Panc1 (cell line): ENCODE measurements around the gene TMSB10. TPM values are rescaled to one million over a fixed set of nuclear protein-coding genes. Genes with fewer than 3 reads are reported as not detected.
A peak's percentile ranks its signal among the peaks of the same experiment; 100 is the strongest.

Experiments used
- ATAC-seq: fragments of 200-7000 bp; cut with Tn5 transposase; 2 replicates; pipeline ENCODE4 v1.9.1; 2020; ENCODE audit warnings: mild to moderate bottlenecking, moderate library complexity
- BruUV-seq: library from RNA; stranded (reverse); fragments of 400-500 nt; replicated peaks from 2 replicates; lab custom pipeline; 2021; lab: Mats Ljungman, UMichigan
- CTCF ChIA-PET: fragments of 300-600 bp; sonication (Branson Sonifier 250); formaldehyde crosslinking; loops from one replicate; lab custom pipeline; 2022; ENCODE audit warnings: antibody characterized with exemption; lab: Charles Lee
- POLR2A ChIA-PET: fragments of 300-600 bp; sonication (Branson Sonifier 250); formaldehyde crosslinking; loops from one replicate; lab custom pipeline; 2022; ENCODE audit warnings: antibody characterized with exemption; lab: Charles Lee
- DNase-seq: peaks from one replicate; pipeline ENCODE4 v3.0.0-alpha.2; 2010; ENCODE audit warnings: low read depth, low spot score
- H3K27ac ChIP-seq: 2 replicates; pipeline ENCODE4 v1.5.1; 2011; ENCODE audit warnings: mild to moderate bottlenecking, low read length, inconsistent platforms
- H3K27me3 ChIP-seq: fragments of 200-500 bp; sonication (Bioruptor generic); 2 replicates; pipeline ENCODE4 v1.6.0; 2014; ENCODE audit warnings: low read length, inconsistent platforms; ENCODE audit not compliant: control insufficient read depth, insufficient read depth
- H3K36me3 ChIP-seq: fragments of 200-500 bp; sonication (Bioruptor generic); 2 replicates; pipeline ENCODE4 v1.5.1; 2014; ENCODE audit warnings: inconsistent platforms, mild to moderate bottlenecking, low read length, moderate library complexity; ENCODE audit not compliant: control insufficient read depth, insufficient read depth
- H3K4me1 ChIP-seq: 2 replicates; pipeline ENCODE4 v1.5.1; 2011; ENCODE audit warnings: inconsistent platforms, mild to moderate bottlenecking, low read length, moderate library complexity; ENCODE audit not compliant: control insufficient read depth, insufficient read depth
- H3K4me3 ChIP-seq, 2 experiments: 2 replicates each; pipeline ENCODE4 v1.5.1; 2011 to 2012; ENCODE audit warnings: low read depth in 2 of 2, low read length in 2 of 2, mild to moderate bottlenecking in 2 of 2, inconsistent platforms in 1 of 2, moderate library complexity in 1 of 2
- H3K9me3 ChIP-seq: fragments of 200-500 bp; sonication (Bioruptor generic); 2 replicates; pipeline ENCODE4 v1.5.1; 2014; ENCODE audit warnings: low read depth, mild to moderate bottlenecking, inconsistent platforms, low read length, moderate library complexity; ENCODE audit not compliant: control insufficient read depth, insufficient read depth
- POLR2AphosphoS5 ChIP-seq: IDR thresholded peaks from 2 replicates; pipeline ENCODE4 v1.6.1; 2012; ENCODE audit warnings: mild to moderate bottlenecking, low read depth, low read length, moderate library complexity
- SIN3A ChIP-seq: IDR thresholded peaks from 2 replicates; pipeline ENCODE4 v1.6.1; 2012; ENCODE audit warnings: low read depth, mild to moderate bottlenecking, low read length, moderate library complexity, borderline replicate concordance; ENCODE audit not compliant: insufficient read depth
- TCF7L2 ChIP-seq: IDR thresholded peaks from 2 replicates; pipeline ENCODE4 v1.6.1; 2011; ENCODE audit warnings: mild to moderate bottlenecking, low read depth, low read length, inconsistent platforms
- in situ Hi-C: cut with HindIII; loops from 2 replicates; pipeline ENCODE4 v1.10.0; 2016; ENCODE audit warnings: low sequenced_read_pairs, low pct_unique_long_range_greater_than_20kb
- intact Hi-C: fragments of 100-400 bp; cut with micrococcal nuclease; formaldehyde crosslinking; loops from one replicate; pipeline ENCODE4 v1.10.0; 2022; ENCODE audit not compliant: unreplicated experiment
- total RNA-seq: library from RNA; stranded (reverse); gene quantifications from one replicate; pipeline ENCODE4 v1.2.1, GENCODE V29; 2021; ENCODE audit not compliant: unreplicated experiment
- TF ChIP-seq, protein P1 (sequence below): fragments of 450-650 bp; IDR thresholded peaks from 2 replicates; pipeline ENCODE4 v1.5.1; 2017; ENCODE audit warnings: mild to moderate bottlenecking
- TF ChIP-seq, protein P2 (sequence below), 2 experiments: IDR thresholded peaks; 2 replicates each; pipeline ENCODE4 v1.6.1; 2011 to 2012; ENCODE audit warnings: low read depth in 2 of 2, control low read depth in 1 of 2, low read length in 1 of 2, mild to moderate bottlenecking in 1 of 2, moderate library complexity in 1 of 2; ENCODE audit not compliant: insufficient read depth in 1 of 2

Gene TMSB10
- total RNA-seq, 1 experiment from 2014 or later: 1,916 TPM

DNA sequence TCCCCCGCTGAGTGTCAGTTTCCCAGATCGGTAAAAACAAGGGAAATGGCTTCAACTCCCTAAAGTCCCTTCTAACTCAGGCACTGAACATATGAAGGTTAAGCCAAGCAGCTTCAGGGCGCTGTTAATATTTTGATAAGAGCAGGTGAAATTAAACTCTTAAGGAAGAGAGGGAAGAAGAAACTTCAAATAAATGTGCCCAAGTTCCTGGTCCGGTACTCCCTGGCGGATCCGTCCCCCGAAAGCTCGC, 25.1 kb upstream of the TMSB10 start:
- H3K27me3 ChIP-seq: peaks cover 21% of the 10 kb centered on the region
- intact Hi-C loops (loop anchor here (5.0 kb wide), 1 partner anchor 383 kb away; no protein-coding TSS in a partner anchor), in situ Hi-C loops (no loop called here)
- ATAC-seq (no peak; the same call in 1 of the 2 replicates), DNase-seq (no peak)
- H3K27ac ChIP-seq: no peak overlapping the region
- no peak for TF ChIP-seq TCF7L2
- TF ChIP-seq, protein P1, sequence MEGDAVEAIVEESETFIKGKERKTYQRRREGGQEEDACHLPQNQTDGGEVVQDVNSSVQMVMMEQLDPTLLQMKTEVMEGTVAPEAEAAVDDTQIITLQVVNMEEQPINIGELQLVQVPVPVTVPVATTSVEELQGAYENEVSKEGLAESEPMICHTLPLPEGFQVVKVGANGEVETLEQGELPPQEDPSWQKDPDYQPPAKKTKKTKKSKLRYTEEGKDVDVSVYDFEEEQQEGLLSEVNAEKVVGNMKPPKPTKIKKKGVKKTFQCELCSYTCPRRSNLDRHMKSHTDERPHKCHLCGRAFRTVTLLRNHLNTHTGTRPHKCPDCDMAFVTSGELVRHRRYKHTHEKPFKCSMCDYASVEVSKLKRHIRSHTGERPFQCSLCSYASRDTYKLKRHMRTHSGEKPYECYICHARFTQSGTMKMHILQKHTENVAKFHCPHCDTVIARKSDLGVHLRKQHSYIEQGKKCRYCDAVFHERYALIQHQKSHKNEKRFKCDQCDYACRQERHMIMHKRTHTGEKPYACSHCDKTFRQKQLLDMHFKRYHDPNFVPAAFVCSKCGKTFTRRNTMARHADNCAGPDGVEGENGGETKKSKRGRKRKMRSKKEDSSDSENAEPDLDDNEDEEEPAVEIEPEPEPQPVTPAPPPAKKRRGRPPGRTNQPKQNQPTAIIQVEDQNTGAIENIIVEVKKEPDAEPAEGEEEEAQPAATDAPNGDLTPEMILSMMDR: no peak
- TF ChIP-seq, protein P2, sequence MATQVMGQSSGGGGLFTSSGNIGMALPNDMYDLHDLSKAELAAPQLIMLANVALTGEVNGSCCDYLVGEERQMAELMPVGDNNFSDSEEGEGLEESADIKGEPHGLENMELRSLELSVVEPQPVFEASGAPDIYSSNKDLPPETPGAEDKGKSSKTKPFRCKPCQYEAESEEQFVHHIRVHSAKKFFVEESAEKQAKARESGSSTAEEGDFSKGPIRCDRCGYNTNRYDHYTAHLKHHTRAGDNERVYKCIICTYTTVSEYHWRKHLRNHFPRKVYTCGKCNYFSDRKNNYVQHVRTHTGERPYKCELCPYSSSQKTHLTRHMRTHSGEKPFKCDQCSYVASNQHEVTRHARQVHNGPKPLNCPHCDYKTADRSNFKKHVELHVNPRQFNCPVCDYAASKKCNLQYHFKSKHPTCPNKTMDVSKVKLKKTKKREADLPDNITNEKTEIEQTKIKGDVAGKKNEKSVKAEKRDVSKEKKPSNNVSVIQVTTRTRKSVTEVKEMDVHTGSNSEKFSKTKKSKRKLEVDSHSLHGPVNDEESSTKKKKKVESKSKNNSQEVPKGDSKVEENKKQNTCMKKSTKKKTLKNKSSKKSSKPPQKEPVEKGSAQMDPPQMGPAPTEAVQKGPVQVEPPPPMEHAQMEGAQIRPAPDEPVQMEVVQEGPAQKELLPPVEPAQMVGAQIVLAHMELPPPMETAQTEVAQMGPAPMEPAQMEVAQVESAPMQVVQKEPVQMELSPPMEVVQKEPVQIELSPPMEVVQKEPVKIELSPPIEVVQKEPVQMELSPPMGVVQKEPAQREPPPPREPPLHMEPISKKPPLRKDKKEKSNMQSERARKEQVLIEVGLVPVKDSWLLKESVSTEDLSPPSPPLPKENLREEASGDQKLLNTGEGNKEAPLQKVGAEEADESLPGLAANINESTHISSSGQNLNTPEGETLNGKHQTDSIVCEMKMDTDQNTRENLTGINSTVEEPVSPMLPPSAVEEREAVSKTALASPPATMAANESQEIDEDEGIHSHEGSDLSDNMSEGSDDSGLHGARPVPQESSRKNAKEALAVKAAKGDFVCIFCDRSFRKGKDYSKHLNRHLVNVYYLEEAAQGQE (IDR thresholded peaks at IDR 0.05; ENCODE audit: insufficient read depth in 1 of 2, low read depth in 2 of 2, low read length in 1 of 2): no peak
- TF ChIP-seq POLR2AphosphoS5: no peak
- TF ChIP-seq SIN3A: no peak
- no TSS peak for BruUV-seq
- H3K36me3 ChIP-seq: no peaks in the 10 kb centered on the region
- ChIA-PET CTCF (no interaction called here), POLR2A (no interaction called here)
- H3K9me3 ChIP-seq: no peaks in the 10 kb centered on the region
- H3K4me3 ChIP-seq: peak overlapping the region; percentile 46 to 78
- H3K4me1 ChIP-seq: peaks cover 12% of the 10 kb centered on the region

DNA sequence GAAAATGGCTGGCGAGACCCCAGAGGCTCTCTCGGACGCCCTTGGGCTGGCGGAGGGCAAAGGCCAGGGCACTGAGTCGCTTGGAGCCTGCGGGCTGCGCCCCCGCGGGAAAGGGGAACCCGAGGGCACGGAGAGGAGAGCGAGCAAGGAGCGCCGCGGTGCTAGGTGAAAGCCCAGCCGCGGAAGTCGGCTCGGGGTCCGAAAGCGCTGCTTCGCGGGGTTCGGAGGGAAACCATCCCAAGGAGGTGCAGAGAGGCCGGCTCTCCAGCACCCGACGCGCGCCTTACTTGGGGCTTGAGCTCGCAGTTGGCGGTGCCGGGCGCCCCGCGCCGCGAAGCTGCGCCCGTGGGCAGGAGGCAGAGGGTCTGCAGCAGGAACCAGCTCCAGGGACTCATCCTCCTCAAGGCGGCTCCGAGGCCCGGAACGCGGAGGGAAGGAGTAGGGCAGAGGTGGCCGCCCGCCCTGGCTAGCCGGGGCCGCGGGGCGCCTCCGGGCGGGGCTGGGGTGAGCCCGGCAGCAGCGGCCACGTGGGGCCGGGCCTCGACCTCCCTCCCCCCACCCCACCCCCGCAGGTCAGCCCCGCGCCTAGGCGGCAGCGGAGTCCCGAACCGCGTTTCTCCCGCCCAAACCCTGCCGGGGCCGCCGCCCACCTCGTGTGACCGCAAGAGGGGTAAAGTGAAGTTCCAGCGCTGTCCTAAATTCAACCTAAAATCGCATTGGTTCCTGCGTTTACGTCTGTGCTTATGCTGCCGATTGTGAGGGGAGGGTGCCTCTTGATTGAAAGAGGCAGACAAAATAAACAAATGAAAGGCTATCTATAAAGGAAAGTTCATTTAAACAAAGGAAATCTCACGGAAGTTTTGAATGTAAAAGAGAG, 24.6 kb upstream of the TMSB10 start, which contains the start of gene TRABD2A:
Gene TRABD2A (minus strand): TSS at position 440 of the 877 bp plus-strand sequence. CDS start 45 bp downstream, at position 395.
- in situ Hi-C loops (no loop called here), intact Hi-C loops (loop anchor here (5.0 kb wide), 1 partner anchor 384 kb away; no protein-coding TSS in a partner anchor)
- Histone ChIP-seq H3K4me3 (peak within 1 kb of the TSS; percentile 46 to 78), H3K27me3 (peaks cover 21% of the 10 kb centered on the region), H3K27ac (no peak within 1 kb of the TSS), H3K9me3 (no peaks in the 10 kb centered on the region), H3K36me3 (no peaks in the 10 kb centered on the region), H3K4me1 (peaks cover 12% of the 10 kb centered on the region)
- CTCF ChIA-PET: interaction anchor here (0.8 kb wide), 1 partner anchor 424 kb away, joined by 3 read pairs; no protein-coding TSS in a partner anchor
- TF ChIP-seq, protein P1: no peak
- TF ChIP-seq TCF7L2 (no peak), SIN3A (no peak), POLR2AphosphoS5 (no peak)
- TF ChIP-seq, protein P2 (IDR thresholded peaks at IDR 0.05; ENCODE audit: insufficient read depth in 1 of 2, low read depth in 2 of 2, low read length in 1 of 2): no peak
- ATAC-seq: peak; percentile 46
- no TSS peak for BruUV-seq
- no peak for DNase-seq
- POLR2A ChIA-PET: no interaction called here
